Neural progenitor cell (in vitro differentiated cells): Measurements from ENCODE around the gene INCA1. TPM values are rescaled to one million over a fixed set of nuclear protein-coding genes. Genes with fewer than 3 reads are reported as not detected.

Source experiments
- DNase-seq: peaks from one replicate; pipeline ENCODE4 v3.0.0-alpha.2; 2016; ENCODE audit warnings: low spot score
- H2AFZ ChIP-seq: fragments of 200-600 bp; sonication (generic); replicated peaks from 2 replicates; pipeline ENCODE4 v1.6.1; 2016; ENCODE audit warnings: antibody characterized with exemption
- H3F3A ChIP-seq: fragments of 200-600 bp; sonication (generic); 2 replicates; pipeline ENCODE4 v1.6.1; 2016; ENCODE audit warnings: antibody characterized with exemption, low read depth
- H3K27ac ChIP-seq: fragments of 200-600 bp; sonication (generic); 2 replicates; pipeline ENCODE4 v1.5.1; 2016; ENCODE audit warnings: mild to moderate bottlenecking
- H3K27me3 ChIP-seq: fragments of 200-600 bp; sonication (generic); 2 replicates; pipeline ENCODE4 v1.6.1; 2016; ENCODE audit warnings: mild to moderate bottlenecking, moderate library complexity
- H3K36me3 ChIP-seq: fragments of 200-600 bp; sonication (generic); 2 replicates; pipeline ENCODE4 v1.5.1; 2016
- H3K4me1 ChIP-seq: fragments of 200-600 bp; sonication (generic); 2 replicates; pipeline ENCODE4 v1.6.1; 2016; ENCODE audit warnings: mixed run types
- H3K4me2 ChIP-seq: fragments of 200-600 bp; sonication (generic); 2 replicates; pipeline ENCODE4 v1.6.1; 2016
- H3K4me3 ChIP-seq: fragments of 200-600 bp; sonication (generic); 2 replicates; pipeline ENCODE4 v1.5.1; 2016
- H3K79me2 ChIP-seq: fragments of 200-600 bp; sonication (generic); 2 replicates; pipeline ENCODE4 v1.6.1; 2016; ENCODE audit warnings: low read depth
- H3K9ac ChIP-seq: fragments of 200-600 bp; sonication (generic); 2 replicates; pipeline ENCODE4 v1.6.1; 2016
- H3K9me3 ChIP-seq: fragments of 200-600 bp; sonication (generic); 2 replicates; pipeline ENCODE4 v1.5.1; 2016; ENCODE audit warnings: low read depth
- H4K20me1 ChIP-seq: fragments of 200-600 bp; sonication (generic); 2 replicates; pipeline ENCODE4 v1.6.1; 2016; ENCODE audit warnings: low read depth
- H3K27ac Mint-ChIP-seq: 3 replicates; pipeline ENCODE4 v1.8.0; 2021; ENCODE audit warnings: mixed read lengths
- H3K27me3 Mint-ChIP-seq: 2 replicates; pipeline ENCODE4 v1.8.0; 2022; ENCODE audit warnings: low read depth, mild to moderate bottlenecking, inconsistent platforms, moderate library complexity, mixed read lengths; ENCODE audit not compliant: insufficient read depth
- H3K36me3 Mint-ChIP-seq: 3 replicates; pipeline ENCODE4 v1.8.0; 2021; ENCODE audit warnings: mixed read lengths
- H3K4me1 Mint-ChIP-seq: 3 replicates; pipeline ENCODE4 v1.8.0; 2021; ENCODE audit warnings: mixed read lengths
- H3K4me3 Mint-ChIP-seq: 3 replicates; pipeline ENCODE4 v1.8.0; 2021; ENCODE audit warnings: mild to moderate bottlenecking, moderate library complexity, mixed read lengths
- H3K9me3 Mint-ChIP-seq: 3 replicates; pipeline ENCODE4 v1.8.0; 2020; ENCODE audit warnings: mixed read lengths
- EZH2 ChIP-seq: fragments of 200-600 bp; sonication (generic); IDR thresholded peaks from 2 replicates; pipeline ENCODE4 v1.6.1; 2017; ENCODE audit warnings: antibody characterized with exemption, mild to moderate bottlenecking, moderate library complexity
- EZH2phosphoT487 ChIP-seq: fragments of 200-600 bp; sonication (generic); IDR thresholded peaks from 2 replicates; pipeline ENCODE4 v1.6.1; 2017; ENCODE audit warnings: antibody characterized with exemption
- total RNA-seq: library from RNA; depleted of rRNA; stranded (reverse); fragments of >200 nt; gene quantifications from 2 replicates; pipeline ENCODE4 v1.2.3, GENCODE V29; 2015; ENCODE audit warnings: low replicate concordance
- TF ChIP-seq, protein P1 (sequence below): fragments of 200-600 bp; sonication (generic); IDR thresholded peaks from 2 replicates; pipeline ENCODE4 v1.5.1; 2017; ENCODE audit warnings: antibody characterized with exemption, mild to moderate bottlenecking

The INCA1 gene
- total RNA-seq, 1 donor from 2014 or later, result 0.52 TPM

DNA sequence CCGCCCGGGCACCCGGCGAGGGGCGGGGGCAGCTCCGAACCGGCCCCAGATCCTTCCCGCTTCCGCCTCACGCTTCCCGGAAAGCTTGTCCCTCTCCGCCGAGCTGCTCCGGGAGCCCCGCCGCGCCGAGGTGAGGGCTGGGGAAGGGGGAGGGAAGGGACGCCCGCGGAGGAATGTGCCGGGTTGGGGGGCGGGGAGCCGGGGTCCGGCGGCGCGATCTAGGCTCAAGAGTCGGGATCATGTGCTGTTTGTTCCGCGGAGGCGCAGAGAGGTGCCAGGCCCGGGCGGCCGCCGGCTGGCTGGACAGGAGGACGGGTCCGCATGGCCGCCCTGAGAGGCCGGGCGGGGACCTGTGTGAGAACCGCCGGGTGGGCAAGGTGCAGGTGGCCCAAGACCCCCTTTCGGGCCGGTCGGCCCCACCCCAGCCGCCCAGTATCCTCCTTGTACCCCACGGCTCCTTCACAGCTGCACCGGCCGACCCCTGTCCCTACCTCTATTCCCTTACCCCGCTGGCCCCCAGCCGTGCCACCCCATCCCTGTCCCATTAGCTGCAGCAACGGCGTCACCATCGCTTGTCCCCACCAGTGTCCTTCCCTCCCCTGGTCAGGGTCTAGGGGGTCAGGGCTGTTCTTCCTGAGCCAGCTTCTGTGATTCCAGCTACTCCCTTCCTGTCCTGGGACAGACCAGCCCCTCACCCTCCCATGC lies 857 bp upstream of the INCA1 start:
- H3K36me3 Mint-ChIP-seq, result peaks cover 16% of the 10 kb centered on the region
- no peaks in the 10 kb centered on the region for H3K36me3 ChIP-seq
- H3K9me3 Mint-ChIP-seq, result no peaks in the 10 kb centered on the region
- peak overlapping the region; percentile 93 for H3K4me2 ChIP-seq
- H3K27me3 Mint-ChIP-seq, result peaks cover 9% of the 10 kb centered on the region
- no peaks in the 10 kb centered on the region for H3F3A ChIP-seq
- peaks cover 16% of the 10 kb centered on the region for H3K4me1 ChIP-seq
- H3K4me3 ChIP-seq, result peak overlapping the region; percentile 92
- peaks cover 23% of the 10 kb centered on the region for H3K79me2 ChIP-seq
- DNase-seq, result peak; percentile 90
- H3K27ac Mint-ChIP-seq, result no peak overlapping the region
- TF ChIP-seq, protein P1, sequence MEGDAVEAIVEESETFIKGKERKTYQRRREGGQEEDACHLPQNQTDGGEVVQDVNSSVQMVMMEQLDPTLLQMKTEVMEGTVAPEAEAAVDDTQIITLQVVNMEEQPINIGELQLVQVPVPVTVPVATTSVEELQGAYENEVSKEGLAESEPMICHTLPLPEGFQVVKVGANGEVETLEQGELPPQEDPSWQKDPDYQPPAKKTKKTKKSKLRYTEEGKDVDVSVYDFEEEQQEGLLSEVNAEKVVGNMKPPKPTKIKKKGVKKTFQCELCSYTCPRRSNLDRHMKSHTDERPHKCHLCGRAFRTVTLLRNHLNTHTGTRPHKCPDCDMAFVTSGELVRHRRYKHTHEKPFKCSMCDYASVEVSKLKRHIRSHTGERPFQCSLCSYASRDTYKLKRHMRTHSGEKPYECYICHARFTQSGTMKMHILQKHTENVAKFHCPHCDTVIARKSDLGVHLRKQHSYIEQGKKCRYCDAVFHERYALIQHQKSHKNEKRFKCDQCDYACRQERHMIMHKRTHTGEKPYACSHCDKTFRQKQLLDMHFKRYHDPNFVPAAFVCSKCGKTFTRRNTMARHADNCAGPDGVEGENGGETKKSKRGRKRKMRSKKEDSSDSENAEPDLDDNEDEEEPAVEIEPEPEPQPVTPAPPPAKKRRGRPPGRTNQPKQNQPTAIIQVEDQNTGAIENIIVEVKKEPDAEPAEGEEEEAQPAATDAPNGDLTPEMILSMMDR, result no peak
- TF ChIP-seq EZH2 (no peak), EZH2phosphoT487 (no peak)
- H3K4me1 Mint-ChIP-seq, result peaks cover 10% of the 10 kb centered on the region
- peak overlapping the region; percentile 84 for H2AFZ ChIP-seq
- peaks cover 18% of the 10 kb centered on the region for H4K20me1 ChIP-seq
- H3K27me3 ChIP-seq, result peaks cover 32% of the 10 kb centered on the region
- H3K9me3 ChIP-seq, result no peaks in the 10 kb centered on the region
- no peak overlapping the region for H3K27ac ChIP-seq
- H3K9ac ChIP-seq, result peak overlapping the region; percentile 20
- peak overlapping the region; percentile 91 for H3K4me3 Mint-ChIP-seq

DNA sequence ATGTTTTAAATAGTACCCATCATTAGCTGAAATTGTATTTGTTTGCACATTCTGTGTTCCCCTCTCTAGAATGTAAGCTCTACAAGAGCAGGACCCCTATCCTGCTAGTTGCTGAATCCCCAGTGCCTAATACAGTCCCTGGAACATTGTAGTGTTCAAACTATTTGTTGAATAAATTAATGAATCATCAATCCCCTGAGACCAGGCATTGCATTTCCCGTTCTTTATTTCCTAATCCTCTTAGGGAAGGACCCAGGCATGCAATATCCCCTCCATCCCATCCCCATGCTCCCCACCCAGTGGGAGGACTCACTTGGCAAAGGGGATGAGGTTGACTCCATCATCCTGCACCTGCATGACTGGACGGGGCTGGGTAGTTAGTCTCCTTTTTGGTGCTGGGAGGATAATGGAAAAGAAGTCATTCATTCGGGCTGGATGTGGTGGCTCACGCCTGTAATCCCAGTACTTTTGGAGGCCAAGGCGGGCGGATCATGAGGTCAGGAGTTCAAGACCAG lies 3.2 kb downstream of the INCA1 start:
- Histone ChIP-seq H3F3A (no peaks in the 10 kb centered on the region), H3K4me3 (no peak overlapping the region), H3K27me3 (peaks cover 39% of the 10 kb centered on the region), H3K9me3 (no peaks in the 10 kb centered on the region), H2AFZ (no peak overlapping the region), H3K27ac (no peak overlapping the region), H3K79me2 (peaks cover 11% of the 10 kb centered on the region), H3K4me1 (peaks cover 10% of the 10 kb centered on the region), H3K4me2 (no peak overlapping the region), H3K36me3 (no peaks in the 10 kb centered on the region), H4K20me1 (peaks cover 5% of the 10 kb centered on the region), H3K9ac (no peak overlapping the region)
- DNase-seq, result no peak
- Mint-ChIP-seq H3K27me3 (peaks cover 18% of the 10 kb centered on the region), H3K9me3 (no peaks in the 10 kb centered on the region), H3K36me3 (no peaks in the 10 kb centered on the region), H3K4me3 (no peak overlapping the region), H3K4me1 (peaks cover 9% of the 10 kb centered on the region), H3K27ac (no peak overlapping the region)
- TF ChIP-seq, protein P1, result no peak
- TF ChIP-seq EZH2 (no peak), EZH2phosphoT487 (no peak)

DNA sequence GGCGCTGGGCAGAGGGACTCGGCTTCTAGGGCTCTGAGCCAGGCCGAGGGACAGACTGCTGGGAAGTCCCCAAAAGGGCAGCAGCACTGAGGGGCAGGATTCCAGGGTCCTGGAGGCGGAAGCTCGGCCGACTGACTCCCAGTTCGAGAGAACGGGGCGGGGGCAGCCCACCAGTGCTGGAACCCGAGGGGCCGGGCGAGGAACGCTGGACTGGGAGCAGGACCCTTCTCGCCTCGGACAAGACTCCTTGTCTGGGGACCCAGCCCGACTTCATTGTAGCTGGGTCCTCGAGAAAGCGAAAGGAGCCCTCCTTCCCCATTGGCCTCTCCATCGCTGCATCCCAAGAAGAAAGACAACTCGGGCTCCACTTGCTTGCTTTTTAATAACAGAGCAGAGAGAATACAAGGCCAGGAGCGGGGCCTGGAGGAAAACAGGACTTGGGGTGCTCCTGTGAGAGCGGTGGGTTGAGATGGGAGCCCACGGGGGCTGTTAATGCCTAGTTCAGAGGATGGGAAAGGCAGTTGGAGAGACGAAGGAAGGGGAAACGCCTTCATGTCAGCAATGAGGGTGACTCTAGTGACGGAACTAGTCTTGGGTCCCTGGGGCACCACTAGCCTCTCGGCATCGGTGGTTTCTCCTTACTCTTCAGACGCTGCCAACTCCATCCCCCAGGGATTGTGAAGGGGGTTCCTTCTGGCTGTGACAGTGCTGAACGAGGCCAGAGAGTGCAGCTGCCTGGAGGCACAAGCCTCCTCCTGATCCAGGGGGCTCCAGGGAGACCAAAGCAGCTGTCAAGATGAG lies 9.4 kb downstream of the INCA1 start:
- H3K4me3 ChIP-seq, result peak overlapping the region; percentile 69
- no peaks in the 10 kb centered on the region for H3K36me3 Mint-ChIP-seq
- H3K27ac ChIP-seq, result no peak overlapping the region
- H3K9me3 Mint-ChIP-seq, result no peaks in the 10 kb centered on the region
- no peak for DNase-seq
- peak overlapping the region; percentile 87 for H3K4me3 Mint-ChIP-seq
- peaks cover 18% of the 10 kb centered on the region for H3F3A ChIP-seq
- H3K9me3 ChIP-seq, result no peaks in the 10 kb centered on the region
- no peaks in the 10 kb centered on the region for H4K20me1 ChIP-seq
- peaks cover 6% of the 10 kb centered on the region for H3K4me1 ChIP-seq
- TF ChIP-seq, protein P1, result no peak
- no peak for TF ChIP-seq EZH2phosphoT487
- TF ChIP-seq EZH2, result no peak
- H2AFZ ChIP-seq, result peak overlapping the region; percentile 92
- peaks cover 42% of the 10 kb centered on the region for H3K27me3 ChIP-seq
- peak overlapping the region; percentile 37 for H3K27ac Mint-ChIP-seq
- peaks cover 25% of the 10 kb centered on the region for H3K4me1 Mint-ChIP-seq
- H3K27me3 Mint-ChIP-seq, result peaks cover 15% of the 10 kb centered on the region
- peak overlapping the region; percentile 94 for H3K4me2 ChIP-seq
- peak overlapping the region; percentile 29 for H3K9ac ChIP-seq
- H3K36me3 ChIP-seq, result no peaks in the 10 kb centered on the region
- no peaks in the 10 kb centered on the region for H3K79me2 ChIP-seq
